Measurements from ENCODE around the gene FANCE. TPM values are rescaled to one million over a fixed set of nuclear protein-coding genes. Genes with fewer than 3 reads are reported as not detected.

FANCE gene
- total RNA-seq, 1 experiment from 2014 or later, result 16.1 TPM

DNA sequence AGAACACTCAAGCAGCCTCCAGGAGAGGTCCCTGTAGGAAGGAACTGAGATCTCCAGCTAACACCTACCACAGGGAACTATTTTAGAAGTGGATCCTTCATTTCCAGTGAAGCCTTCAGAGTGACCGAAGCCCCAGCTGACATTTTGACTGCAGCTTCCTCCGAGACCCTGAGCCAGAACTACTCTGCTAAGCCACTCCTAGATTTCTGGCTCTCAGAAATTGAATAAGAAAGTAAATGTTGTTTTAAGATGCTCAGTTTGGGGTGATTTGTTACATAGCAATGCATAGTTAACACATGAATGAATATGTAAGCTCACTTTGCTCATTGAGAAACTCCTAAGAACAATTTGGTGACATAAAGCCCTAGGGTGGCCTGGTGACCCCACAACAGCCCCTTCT, 55.1 kb downstream of the FANCE start:
- Histone ChIP-seq H2AFZ (ENCODE audit: low read depth, low read length, poor library complexity, severe bottlenecking) (no peak overlapping the region), H3K9me3 (ENCODE audit: control insufficient read depth in 1 of 2, insufficient read depth in 1 of 2, low read depth in 1 of 2, low read length in 2 of 2) (no peaks in the 10 kb centered on the region), H3K79me2 (ENCODE audit: insufficient read depth, low read length) (no peaks in the 10 kb centered on the region), H3K4me3 (replicated peaks in 1 of 2; ENCODE audit: low read depth in 1 of 2, low read length in 2 of 2) (no peak overlapping the region), H3K9ac (ENCODE audit: low read length) (no peak overlapping the region), H3K4me1 (ENCODE audit: control insufficient read depth in 1 of 2, insufficient read depth in 2 of 2, low read length in 2 of 2) (no peaks in the 10 kb centered on the region; a peak in 1 of 4 replicates), H3K36me3 (ENCODE audit: control insufficient read depth in 1 of 2, insufficient read depth in 2 of 2, low read length in 2 of 2) (no peaks in the 10 kb centered on the region), H3K27me3 (ENCODE audit: insufficient read depth, low read length) (no peaks in the 10 kb centered on the region), H4K20me1 (ENCODE audit: insufficient read depth) (no peaks in the 10 kb centered on the region), H3K9me2 (ENCODE audit: insufficient read depth) (no peaks in the 10 kb centered on the region), H3K4me2 (ENCODE audit: low read length) (no peak overlapping the region), H3K27ac (ENCODE audit: low read depth, low read length) (no peak overlapping the region)
- no peak for ATAC-seq
- ChIA-PET CTCF (no interaction called here), RAD21 (ENCODE audit: low non-redundant PET in 1 of 2, low total read pairs in 2 of 2, uncharacterized antibody in 2 of 2, unreplicated experiment in 2 of 2) (no interaction called here), POLR2A (no interaction called here)
- BruUV-seq (replicated peaks), result no TSS peak
- no peak for DNase-seq (ENCODE audit: low read depth, low spot score)
- intact Hi-C loops (cut with micrococcal nuclease), result no loop called here
- TF ChIP-seq RAD21 (IDR thresholded peaks at IDR 0.05; ENCODE audit: low read depth) (no peak), EZH2phosphoT487 (IDR thresholded peaks at IDR 0.05; ENCODE audit: borderline replicate concordance) (no peak), SP1 (IDR thresholded peaks at IDR 0.05; ENCODE audit: low read depth) (no peak), CEBPB (IDR thresholded peaks at IDR 0.05; ENCODE audit: low read depth) (no peak), ATF3 (IDR thresholded peaks at IDR 0.05) (no peak), JUND (IDR thresholded peaks at IDR 0.05) (no peak), ZFX (IDR thresholded peaks at IDR 0.05) (no peak), CTCF (IDR thresholded peaks at IDR 0.05 in 2 of 3, conservative IDR thresholded peaks at IDR 0.05 in 1 of 3; ENCODE audit: borderline replicate concordance in 1 of 3, insufficient read depth in 1 of 3, low read depth in 2 of 3, low read length in 2 of 3) (no peak), POLR2A (IDR thresholded peaks at IDR 0.05; ENCODE audit: borderline replicate concordance, extremely low read depth, insufficient read depth, insufficient read length) (no peak), FOSL1 (IDR thresholded peaks at IDR 0.05; ENCODE audit: low read depth) (no peak), ELF1 (IDR thresholded peaks at IDR 0.05; ENCODE audit: borderline replicate concordance, low read depth) (no peak), POLR2AphosphoS5 (IDR thresholded peaks at IDR 0.05; ENCODE audit: low read depth, low read length) (no peak), TCF7L2 (IDR thresholded peaks at IDR 0.05; ENCODE audit: borderline replicate concordance, extremely low read depth, insufficient read depth, insufficient read length) (no peak), EZH2 (IDR thresholded peaks at IDR 0.05) (no peak), MAX (IDR thresholded peaks at IDR 0.05) (no peak), CBX3 (IDR thresholded peaks at IDR 0.05; ENCODE audit: low read depth) (no peak), EGR1 (IDR thresholded peaks at IDR 0.05; ENCODE audit: low read depth) (no peak)
- TF ChIP-seq, protein P1, sequence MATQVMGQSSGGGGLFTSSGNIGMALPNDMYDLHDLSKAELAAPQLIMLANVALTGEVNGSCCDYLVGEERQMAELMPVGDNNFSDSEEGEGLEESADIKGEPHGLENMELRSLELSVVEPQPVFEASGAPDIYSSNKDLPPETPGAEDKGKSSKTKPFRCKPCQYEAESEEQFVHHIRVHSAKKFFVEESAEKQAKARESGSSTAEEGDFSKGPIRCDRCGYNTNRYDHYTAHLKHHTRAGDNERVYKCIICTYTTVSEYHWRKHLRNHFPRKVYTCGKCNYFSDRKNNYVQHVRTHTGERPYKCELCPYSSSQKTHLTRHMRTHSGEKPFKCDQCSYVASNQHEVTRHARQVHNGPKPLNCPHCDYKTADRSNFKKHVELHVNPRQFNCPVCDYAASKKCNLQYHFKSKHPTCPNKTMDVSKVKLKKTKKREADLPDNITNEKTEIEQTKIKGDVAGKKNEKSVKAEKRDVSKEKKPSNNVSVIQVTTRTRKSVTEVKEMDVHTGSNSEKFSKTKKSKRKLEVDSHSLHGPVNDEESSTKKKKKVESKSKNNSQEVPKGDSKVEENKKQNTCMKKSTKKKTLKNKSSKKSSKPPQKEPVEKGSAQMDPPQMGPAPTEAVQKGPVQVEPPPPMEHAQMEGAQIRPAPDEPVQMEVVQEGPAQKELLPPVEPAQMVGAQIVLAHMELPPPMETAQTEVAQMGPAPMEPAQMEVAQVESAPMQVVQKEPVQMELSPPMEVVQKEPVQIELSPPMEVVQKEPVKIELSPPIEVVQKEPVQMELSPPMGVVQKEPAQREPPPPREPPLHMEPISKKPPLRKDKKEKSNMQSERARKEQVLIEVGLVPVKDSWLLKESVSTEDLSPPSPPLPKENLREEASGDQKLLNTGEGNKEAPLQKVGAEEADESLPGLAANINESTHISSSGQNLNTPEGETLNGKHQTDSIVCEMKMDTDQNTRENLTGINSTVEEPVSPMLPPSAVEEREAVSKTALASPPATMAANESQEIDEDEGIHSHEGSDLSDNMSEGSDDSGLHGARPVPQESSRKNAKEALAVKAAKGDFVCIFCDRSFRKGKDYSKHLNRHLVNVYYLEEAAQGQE (IDR thresholded peaks at IDR 0.05; ENCODE audit: low read depth), result no peak

Data from HCT116 (cell line).